PFSK-1 (cell line): ENCODE data around the gene NPL.

Source experiments
- FOXP2 ChIP-seq: optimal IDR thresholded peaks from 2 replicates; pipeline ENCODE3; 2011; ENCODE audit warnings: borderline replicate concordance, control low read depth, inconsistent platforms; ENCODE audit not compliant: insufficient read depth; ENCODE audit errors: extremely low read length, extremely low read depth
- POLR2AphosphoS5 ChIP-seq: IDR thresholded peaks from 2 replicates; pipeline ENCODE4 v1.6.1; 2012; ENCODE audit warnings: low read depth, mild to moderate bottlenecking, control low read depth, low read length, moderate library complexity
- SIN3A ChIP-seq: IDR thresholded peaks from 2 replicates; pipeline ENCODE4 v1.6.1; 2012; ENCODE audit warnings: mild to moderate bottlenecking, low read length, moderate library complexity, borderline replicate concordance; ENCODE audit not compliant: insufficient read depth
- TAF1 ChIP-seq: IDR thresholded peaks from 2 replicates; pipeline ENCODE4 v1.6.1; 2012; ENCODE audit warnings: low read length, control low read depth, borderline replicate concordance; ENCODE audit not compliant: insufficient read depth
- TF ChIP-seq, protein P1 (sequence below), 2 experiments: IDR thresholded peaks; 2 replicates each; pipeline versions ENCODE4 v1.6.1 to v1.8.0; 2011 to 2012; ENCODE audit warnings: low read depth in 2 of 2, low read length in 2 of 2, control low read depth in 1 of 2, inconsistent platforms in 1 of 2, mild to moderate bottlenecking in 1 of 2, moderate library complexity in 1 of 2; ENCODE audit not compliant: insufficient read depth in 1 of 2

NPL gene

GRCh38 chr1:182823220-182823619, 33.6 kb downstream of the NPL start:
- TF ChIP-seq FOXP2 = no peak
- no peak for TF ChIP-seq POLR2AphosphoS5
- TF ChIP-seq SIN3A = no peak
- TF ChIP-seq, protein P1, sequence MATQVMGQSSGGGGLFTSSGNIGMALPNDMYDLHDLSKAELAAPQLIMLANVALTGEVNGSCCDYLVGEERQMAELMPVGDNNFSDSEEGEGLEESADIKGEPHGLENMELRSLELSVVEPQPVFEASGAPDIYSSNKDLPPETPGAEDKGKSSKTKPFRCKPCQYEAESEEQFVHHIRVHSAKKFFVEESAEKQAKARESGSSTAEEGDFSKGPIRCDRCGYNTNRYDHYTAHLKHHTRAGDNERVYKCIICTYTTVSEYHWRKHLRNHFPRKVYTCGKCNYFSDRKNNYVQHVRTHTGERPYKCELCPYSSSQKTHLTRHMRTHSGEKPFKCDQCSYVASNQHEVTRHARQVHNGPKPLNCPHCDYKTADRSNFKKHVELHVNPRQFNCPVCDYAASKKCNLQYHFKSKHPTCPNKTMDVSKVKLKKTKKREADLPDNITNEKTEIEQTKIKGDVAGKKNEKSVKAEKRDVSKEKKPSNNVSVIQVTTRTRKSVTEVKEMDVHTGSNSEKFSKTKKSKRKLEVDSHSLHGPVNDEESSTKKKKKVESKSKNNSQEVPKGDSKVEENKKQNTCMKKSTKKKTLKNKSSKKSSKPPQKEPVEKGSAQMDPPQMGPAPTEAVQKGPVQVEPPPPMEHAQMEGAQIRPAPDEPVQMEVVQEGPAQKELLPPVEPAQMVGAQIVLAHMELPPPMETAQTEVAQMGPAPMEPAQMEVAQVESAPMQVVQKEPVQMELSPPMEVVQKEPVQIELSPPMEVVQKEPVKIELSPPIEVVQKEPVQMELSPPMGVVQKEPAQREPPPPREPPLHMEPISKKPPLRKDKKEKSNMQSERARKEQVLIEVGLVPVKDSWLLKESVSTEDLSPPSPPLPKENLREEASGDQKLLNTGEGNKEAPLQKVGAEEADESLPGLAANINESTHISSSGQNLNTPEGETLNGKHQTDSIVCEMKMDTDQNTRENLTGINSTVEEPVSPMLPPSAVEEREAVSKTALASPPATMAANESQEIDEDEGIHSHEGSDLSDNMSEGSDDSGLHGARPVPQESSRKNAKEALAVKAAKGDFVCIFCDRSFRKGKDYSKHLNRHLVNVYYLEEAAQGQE (IDR thresholded peaks at IDR 0.05; ENCODE audit: insufficient read depth in 1 of 2, low read depth in 2 of 2, low read length in 2 of 2) = no peak
- no peak for TF ChIP-seq TAF1

- no peak for TF ChIP-seq POLR2AphosphoS5
- TF ChIP-seq SIN3A = no peak
- TF ChIP-seq TAF1 = no peak
- TF ChIP-seq FOXP2 = no peak
- TF ChIP-seq, protein P1 (IDR thresholded peaks at IDR 0.05; ENCODE audit: insufficient read depth in 1 of 2, low read depth in 2 of 2, low read length in 2 of 2) = no peak
Observed at GRCh38 chr1:182826892-182827291, 37.3 kb downstream of the NPL start.

DNA sequence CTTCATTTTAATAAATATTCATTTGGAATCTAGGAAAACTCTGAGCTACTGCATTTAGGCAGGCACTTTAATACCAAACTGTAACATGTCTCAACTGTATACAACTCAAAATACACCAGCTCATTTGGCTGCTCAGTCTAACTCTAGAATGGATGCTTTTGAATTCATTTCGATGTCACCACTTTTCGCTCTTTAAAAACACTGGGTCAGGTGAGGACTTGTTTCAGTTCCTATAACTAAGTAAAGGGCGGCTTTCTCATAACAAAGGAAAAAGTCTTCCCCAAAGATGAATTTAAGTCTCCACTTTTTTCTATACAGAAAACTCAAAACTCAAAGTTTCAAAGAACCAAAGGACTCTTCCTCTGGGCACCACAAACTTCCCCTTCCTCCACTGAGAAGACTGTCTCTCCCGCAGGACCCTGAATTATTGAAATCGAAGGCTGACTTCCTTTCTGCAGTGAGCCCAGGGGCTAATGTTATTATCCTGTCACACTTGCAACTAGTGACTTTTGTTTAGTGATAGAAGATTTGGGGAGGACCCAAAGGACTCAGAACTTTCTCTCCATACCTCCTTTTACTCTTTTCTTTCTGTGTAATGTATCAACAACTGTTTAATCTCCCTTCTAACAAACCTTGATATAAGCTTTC, 39.8 kb downstream of the NPL start:
- TF ChIP-seq TAF1 (no peak), FOXP2 (no peak), SIN3A (no peak), POLR2AphosphoS5 (no peak)
- TF ChIP-seq, protein P1 (IDR thresholded peaks at IDR 0.05; ENCODE audit: insufficient read depth in 1 of 2, low read depth in 2 of 2, low read length in 2 of 2) = no peak

DNA sequence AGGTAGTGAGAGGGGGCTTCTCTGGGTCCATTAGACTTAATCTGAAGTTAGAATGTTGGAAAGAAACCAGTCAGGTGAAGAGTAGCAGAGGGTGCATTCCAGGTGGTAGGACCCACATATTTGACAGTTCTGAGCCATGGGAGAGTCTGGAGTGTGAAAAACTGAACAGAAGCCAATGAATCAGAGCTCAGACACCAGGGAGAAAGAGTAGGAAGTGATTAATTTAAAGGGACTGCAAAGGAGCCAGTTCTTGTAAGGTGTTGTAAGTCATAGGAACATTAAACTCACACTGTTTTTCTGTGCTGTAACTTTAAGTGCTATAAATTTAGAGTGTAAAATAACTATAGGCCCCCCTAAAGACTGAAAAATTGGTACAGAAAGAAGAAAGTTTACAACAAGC, 43.7 kb downstream of the NPL start:
- TF ChIP-seq POLR2AphosphoS5 (no peak), TAF1 (no peak), FOXP2 (no peak), SIN3A (no peak)
- TF ChIP-seq, protein P1 (IDR thresholded peaks at IDR 0.05; ENCODE audit: insufficient read depth in 1 of 2, low read depth in 2 of 2, low read length in 2 of 2) = no peak
